GM18951 (cell line): ENCODE measurements around the gene MSI1.

ENCODE experiments used
- POLR2A ChIP-seq: IDR thresholded peaks from 4 replicates; pipeline ENCODE4 v1.6.1; 2011; ENCODE audit warnings: mild to moderate bottlenecking; ENCODE audit not compliant: insufficient read length, insufficient read depth; ENCODE audit errors: extremely low read depth
- in situ Hi-C: fragments of 300-500 bp; cut with MboI; formaldehyde crosslinking; loops from one replicate; pipeline ENCODE4 v1.12.0; 2022; ENCODE audit warnings: low sequenced_read_pairs, mixed read lengths, inconsistent platforms; ENCODE audit not compliant: unreplicated experiment

Gene MSI1

GRCh38 chr12:120369603-120370342 lies 809 bp upstream of the MSI1 start:
- TF ChIP-seq POLR2A, result no peak

GRCh38 chr12:120367924-120368788 lies 808 bp downstream of the MSI1 start:
- in situ Hi-C loops, result no loop called here
- TF ChIP-seq POLR2A, result no peak

More at GRCh38 chr12:120369603-120370342, 809 bp upstream of the MSI1 start:
- in situ Hi-C loops, result no loop called here

- TF ChIP-seq POLR2A, result no peak
- in situ Hi-C loops, result no loop called here
Measured at GRCh38 chr12:120367233-120367923, 1.6 kb downstream of the MSI1 start.

DNA sequence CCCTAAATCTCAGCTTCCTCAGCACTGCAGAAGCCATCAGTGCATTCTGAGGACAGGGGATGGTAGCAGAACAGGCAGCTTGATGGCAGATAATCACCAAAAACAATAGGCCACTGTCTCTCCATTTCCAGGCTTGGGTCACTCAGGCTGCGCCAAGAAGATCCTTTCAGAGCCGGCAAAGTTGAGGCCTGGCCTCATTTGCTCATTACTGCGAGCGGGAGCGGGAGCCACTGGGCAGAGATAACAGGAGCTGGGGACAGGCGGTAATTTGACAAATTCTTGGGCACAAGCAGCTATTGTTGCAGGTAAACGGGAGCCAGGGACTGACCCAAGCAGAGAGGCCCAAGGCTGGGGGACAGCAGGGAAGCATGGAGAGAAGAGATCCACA lies 2.1 kb downstream of the MSI1 start:
- TF ChIP-seq POLR2A, result no peak
- in situ Hi-C loops, result no loop called here

- in situ Hi-C loops, result no loop called here
- TF ChIP-seq POLR2A, result no peak
Measured at GRCh38 chr12:120366341-120366705, 2.6 kb downstream of the MSI1 start.

GRCh38 chr12:120365675-120366340 lies 3.2 kb downstream of the MSI1 start:
- in situ Hi-C loops, result no loop called here
- no peak for TF ChIP-seq POLR2A

- in situ Hi-C loops, result no loop called here
Measured at GRCh38 chr12:120364487-120364886, 4.5 kb downstream of the MSI1 start.

DNA sequence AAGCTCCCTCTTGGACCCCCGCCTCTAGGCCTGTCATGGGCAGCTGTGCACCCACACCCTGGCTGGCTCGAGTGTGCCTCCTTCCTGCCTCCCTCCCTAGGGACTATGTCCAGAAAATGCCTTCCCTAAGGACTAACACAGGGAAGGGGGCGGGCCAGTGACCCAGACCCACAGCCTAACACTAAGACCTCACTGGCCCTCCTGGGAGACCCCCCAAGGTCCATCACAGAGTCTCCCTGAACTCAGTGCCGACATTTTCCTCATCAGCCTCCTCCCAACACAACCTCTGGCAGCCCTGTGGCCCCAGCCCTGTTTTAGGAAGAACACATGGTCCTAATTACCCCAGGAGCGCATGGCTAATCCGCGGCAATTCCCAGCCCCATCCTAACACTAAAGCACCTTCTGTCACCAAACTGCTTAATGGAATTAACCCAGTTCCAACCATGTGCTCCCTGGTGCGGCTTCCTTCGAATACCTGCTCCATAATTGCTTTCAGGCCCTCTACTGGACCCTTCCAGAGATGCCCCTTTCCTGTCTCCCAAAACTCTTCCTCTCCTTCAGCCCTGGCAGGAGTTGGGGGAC lies 5.6 kb downstream of the MSI1 start:
- in situ Hi-C loops, result no loop called here

More at GRCh38 chr12:120364487-120364886, 4.5 kb downstream of the MSI1 start:
- no peak for TF ChIP-seq POLR2A

GRCh38 chr12:120362516-120363273 lies 6.3 kb downstream of the MSI1 start:
- TF ChIP-seq POLR2A, result no peak
- in situ Hi-C loops, result no loop called here

More for the DNA sequence above, 5.6 kb downstream of the MSI1 start:
- TF ChIP-seq POLR2A, result no peak

- no peak for TF ChIP-seq POLR2A
- in situ Hi-C loops, result no loop called here
Measured at GRCh38 chr12:120361506-120362208, 7.3 kb downstream of the MSI1 start.

DNA sequence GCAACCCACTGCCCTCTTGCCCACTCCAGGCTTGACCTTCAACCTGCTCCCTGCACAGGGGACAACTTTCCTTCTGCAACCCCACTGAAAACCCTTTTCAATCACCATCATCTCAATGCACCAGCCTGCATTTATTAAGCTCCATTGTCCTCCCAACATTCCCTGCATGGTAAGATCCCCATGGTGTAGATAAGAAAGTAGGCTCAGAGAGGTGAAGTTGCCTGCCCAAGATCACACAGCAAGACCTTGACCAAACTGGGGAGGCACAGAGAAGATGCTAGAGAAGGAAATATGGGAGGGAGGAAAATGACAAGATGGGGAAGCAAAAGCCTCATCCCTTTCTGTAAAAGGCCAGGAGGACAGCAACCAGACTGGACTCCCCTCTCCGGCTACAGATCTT lies 9.8 kb downstream of the MSI1 start:
- no peak for TF ChIP-seq POLR2A
- in situ Hi-C loops, result no loop called here
